ENCODE results near the gene CTIF. TPM values are rescaled to one million over a fixed set of nuclear protein-coding genes. Genes with fewer than 3 reads are reported as not detected.

CTIF gene
- polyA plus RNA-seq, 3 donors: 0.38 to 8.7 (median 1.2) TPM

DNA sequence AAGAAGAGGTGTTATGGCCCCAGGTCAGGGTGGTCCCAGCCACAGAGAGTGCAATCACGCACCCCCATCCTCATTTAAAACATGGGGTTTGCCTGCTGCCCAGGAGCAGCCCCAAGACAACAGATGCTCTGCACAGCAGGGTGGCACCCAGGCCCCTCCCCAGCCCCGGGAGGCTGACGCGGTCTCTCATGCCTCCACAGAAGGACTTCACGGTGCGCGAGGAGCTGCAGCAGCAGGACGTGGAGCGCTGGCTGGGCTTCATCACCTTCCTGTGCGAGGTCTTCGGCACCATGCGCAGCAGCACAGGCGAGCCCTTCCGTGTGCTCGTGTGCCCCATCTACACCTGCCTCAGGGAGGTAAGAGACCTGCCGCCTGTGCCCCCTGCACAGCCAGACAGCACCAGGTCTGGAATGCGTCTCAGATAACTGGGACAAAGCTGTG is 278.2 kb downstream of the CTIF start:
- TF ChIP-seq, protein P1, sequence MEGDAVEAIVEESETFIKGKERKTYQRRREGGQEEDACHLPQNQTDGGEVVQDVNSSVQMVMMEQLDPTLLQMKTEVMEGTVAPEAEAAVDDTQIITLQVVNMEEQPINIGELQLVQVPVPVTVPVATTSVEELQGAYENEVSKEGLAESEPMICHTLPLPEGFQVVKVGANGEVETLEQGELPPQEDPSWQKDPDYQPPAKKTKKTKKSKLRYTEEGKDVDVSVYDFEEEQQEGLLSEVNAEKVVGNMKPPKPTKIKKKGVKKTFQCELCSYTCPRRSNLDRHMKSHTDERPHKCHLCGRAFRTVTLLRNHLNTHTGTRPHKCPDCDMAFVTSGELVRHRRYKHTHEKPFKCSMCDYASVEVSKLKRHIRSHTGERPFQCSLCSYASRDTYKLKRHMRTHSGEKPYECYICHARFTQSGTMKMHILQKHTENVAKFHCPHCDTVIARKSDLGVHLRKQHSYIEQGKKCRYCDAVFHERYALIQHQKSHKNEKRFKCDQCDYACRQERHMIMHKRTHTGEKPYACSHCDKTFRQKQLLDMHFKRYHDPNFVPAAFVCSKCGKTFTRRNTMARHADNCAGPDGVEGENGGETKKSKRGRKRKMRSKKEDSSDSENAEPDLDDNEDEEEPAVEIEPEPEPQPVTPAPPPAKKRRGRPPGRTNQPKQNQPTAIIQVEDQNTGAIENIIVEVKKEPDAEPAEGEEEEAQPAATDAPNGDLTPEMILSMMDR (IDR thresholded peaks at IDR 0.05): no peak
- peaks cover 0 to 1% (median 0%) of the 10 kb centered on the region in 7 donors for H3K9me3 Mint-ChIP-seq
- H3K27ac Mint-ChIP-seq: peak overlapping the region in 1 of 7 donors; percentile 50
- WGBS (ENCODE audit: insufficient coverage): 90% methylated on average over 17 of the region's 17 CpGs
- no peak overlapping the region for H2AFZ ChIP-seq (ENCODE audit: insufficient read depth, low read depth, low read length, poor library complexity, severe bottlenecking)
- intact Hi-C loops (cut with micrococcal nuclease): no loop called here
- no peaks in the 10 kb centered on the region for H4K20me1 ChIP-seq (ENCODE audit: insufficient read depth, low read length)
- peaks cover 44 to 45% of the 10 kb centered on the region in 2 donors for H3K36me3 Mint-ChIP-seq
- H3K4me3 ChIP-seq (replicated peaks in 1 of 3; ENCODE audit: low read depth in 2 of 3, low read length in 3 of 3): no peak overlapping the region
- peaks cover 33% of the 10 kb centered on the region for H3K4me1 Mint-ChIP-seq
- no peaks in the 10 kb centered on the region for H3K27me3 ChIP-seq (ENCODE audit: control insufficient read depth in 2 of 2, insufficient read depth in 2 of 2, low read length in 2 of 2)
- H3K36me3 ChIP-seq (replicated peaks in 1 of 2; ENCODE audit: control insufficient read depth in 1 of 2, insufficient read depth in 2 of 2, low read length in 2 of 2): peaks cover 9 to 33% of the 10 kb centered on the region in 2 donors
- H3K79me2 ChIP-seq (ENCODE audit: insufficient read depth, low read length): no peaks in the 10 kb centered on the region
- H3K27me3 Mint-ChIP-seq (ENCODE audit: low read depth in 3 of 3): peaks cover 0 to 8% (median 3%) of the 10 kb centered on the region in 3 donors
- H3K27ac ChIP-seq (ENCODE audit: low read depth in 1 of 2, low read length in 2 of 2): no peak overlapping the region
- H3K9me3 ChIP-seq (replicated peaks in 1 of 2; ENCODE audit: control insufficient read depth in 1 of 2, insufficient read depth in 1 of 2, low read length in 2 of 2): no peaks in the 10 kb centered on the region
- H3K4me1 ChIP-seq (ENCODE audit: control insufficient read depth in 1 of 2, insufficient read depth in 2 of 2, low read length in 2 of 2): peaks cover 21 to 28% of the 10 kb centered on the region in 2 donors
- no peak overlapping the region for H3K4me3 Mint-ChIP-seq
- DNase-seq: no peak
- no peak overlapping the region for H3K9ac ChIP-seq (ENCODE audit: insufficient read depth, low read length, poor library complexity, severe bottlenecking)
- no peak overlapping the region for H3K4me2 ChIP-seq (replicated peaks; ENCODE audit: extremely low read depth, low read length, poor library complexity, severe bottlenecking)

DNA sequence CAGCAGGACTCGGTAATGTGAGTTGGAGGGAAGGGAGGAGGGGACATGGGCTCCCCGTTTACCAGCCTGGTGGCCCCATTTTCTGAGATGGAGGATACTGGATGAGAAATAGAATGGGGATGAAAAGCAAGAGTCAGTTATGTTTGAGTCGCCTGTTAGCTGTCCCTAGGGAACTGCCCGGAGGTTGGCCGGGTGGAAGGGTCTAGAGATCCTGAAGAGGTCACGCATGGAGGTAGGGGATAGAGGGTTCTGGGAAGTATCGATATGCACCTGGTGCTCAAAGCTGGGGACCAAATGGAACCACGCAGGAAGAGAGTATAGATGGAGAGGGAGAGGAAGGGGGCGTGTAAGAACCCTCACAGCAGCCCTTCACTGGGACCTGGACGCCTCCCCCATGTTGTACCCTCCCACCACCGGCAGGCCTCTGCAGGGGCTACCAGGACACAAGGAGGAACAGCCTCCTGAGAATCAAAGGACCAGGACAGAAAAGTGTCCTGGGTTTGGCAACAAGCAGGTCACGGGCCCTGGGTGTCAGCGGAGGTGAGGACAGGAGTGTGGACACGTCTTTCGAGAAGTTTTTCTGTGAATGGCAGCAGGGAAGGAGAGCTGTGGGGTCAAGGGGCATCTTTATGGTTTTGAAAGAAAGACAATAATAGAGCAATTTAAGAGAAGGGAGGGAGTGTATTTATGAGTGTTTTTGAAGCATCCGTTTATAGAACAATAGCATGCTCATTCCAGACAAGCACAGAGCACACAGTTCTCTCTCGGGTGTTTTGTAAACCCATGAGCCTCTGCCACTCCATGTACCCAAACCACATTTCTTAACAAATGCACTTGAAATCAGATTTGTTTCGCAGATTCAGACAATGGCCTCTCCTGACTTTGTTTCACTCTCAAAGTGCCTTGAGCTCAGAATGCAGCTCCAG is 279.8 kb downstream of the CTIF start:
- Mint-ChIP-seq H3K27me3 (ENCODE audit: low read depth in 3 of 3) (peaks cover 0 to 8% (median 3%) of the 10 kb centered on the region in 3 donors), H3K4me1 (peaks cover 24% of the 10 kb centered on the region), H3K27ac (peak overlapping the region in 1 of 7 donors; percentile 64), H3K4me3 (no peak overlapping the region), H3K36me3 (peaks cover 47 to 49% of the 10 kb centered on the region in 2 donors), H3K9me3 (peaks cover under 1 to 7% (median 4%) of the 10 kb centered on the region in 7 donors)
- intact Hi-C loops (cut with micrococcal nuclease): no loop called here
- no peak overlapping the region for H3K4me3 ChIP-seq (replicated peaks in 1 of 3; ENCODE audit: low read depth in 2 of 3, low read length in 3 of 3)
- WGBS (ENCODE audit: insufficient coverage): 97% methylated on average over 13 of the region's 18 CpGs
- no peaks in the 10 kb centered on the region for H3K9me3 ChIP-seq (replicated peaks in 1 of 2; ENCODE audit: control insufficient read depth in 1 of 2, insufficient read depth in 1 of 2, low read length in 2 of 2)
- peaks cover 14 to 17% of the 10 kb centered on the region in 2 donors for H3K4me1 ChIP-seq (ENCODE audit: control insufficient read depth in 1 of 2, insufficient read depth in 2 of 2, low read length in 2 of 2)
- H3K79me2 ChIP-seq (ENCODE audit: insufficient read depth, low read length): no peaks in the 10 kb centered on the region
- no peak overlapping the region for H2AFZ ChIP-seq (ENCODE audit: insufficient read depth, low read depth, low read length, poor library complexity, severe bottlenecking)
- H3K9ac ChIP-seq (ENCODE audit: insufficient read depth, low read length, poor library complexity, severe bottlenecking): no peak overlapping the region
- no peak for DNase-seq
- no peaks in the 10 kb centered on the region for H3K27me3 ChIP-seq (ENCODE audit: control insufficient read depth in 2 of 2, insufficient read depth in 2 of 2, low read length in 2 of 2)
- peaks cover 9 to 33% of the 10 kb centered on the region in 2 donors for H3K36me3 ChIP-seq (replicated peaks in 1 of 2; ENCODE audit: control insufficient read depth in 1 of 2, insufficient read depth in 2 of 2, low read length in 2 of 2)
- H3K27ac ChIP-seq (ENCODE audit: low read depth in 1 of 2, low read length in 2 of 2): no peak overlapping the region
- H3K4me2 ChIP-seq (replicated peaks; ENCODE audit: extremely low read depth, low read length, poor library complexity, severe bottlenecking): no peak overlapping the region
- H4K20me1 ChIP-seq (ENCODE audit: insufficient read depth, low read length): no peaks in the 10 kb centered on the region
- TF ChIP-seq, protein P1 (IDR thresholded peaks at IDR 0.05): no peak
